GM04503 (cell line): ENCODE data around the gene PHF1.
"Not testable (repeated sequence)": the region's sequence is repeated elsewhere in the genome, so short reads cannot be mapped to it uniquely, and the experiment has no call there.

ENCODE experiments used
- DNase-seq: peaks from one replicate; pipeline ENCODE4 v3.0.0-alpha.2; 2012; ENCODE audit warnings: low read depth

Gene PHF1

GRCh38 chr6:33410711-33411631, at the start of gene PHF1:
TSS of gene PHF1 (plus strand) at chr6:33411014. CDS start at chr6:33412264, 1,250 bp downstream.
- DNase-seq: peak; percentile 43

DNA sequence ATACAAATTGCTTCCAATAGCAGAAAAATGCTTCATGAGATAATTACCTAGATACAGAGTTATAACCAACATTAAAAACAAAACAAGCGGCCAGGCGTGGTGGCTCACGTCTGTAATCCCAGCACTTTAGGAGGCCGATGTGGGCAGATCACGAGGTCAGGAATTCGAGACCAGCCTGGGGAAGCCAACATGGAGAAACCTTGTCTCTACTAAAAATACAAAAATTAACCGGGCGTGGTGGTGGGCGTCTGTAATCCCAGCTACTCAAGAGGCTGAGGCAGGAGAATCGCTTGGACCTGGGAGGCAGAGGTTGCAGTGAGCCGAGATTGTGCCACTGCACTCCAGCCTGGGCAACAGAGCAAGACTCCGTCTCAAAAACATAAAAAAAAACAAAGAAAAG, 47.3 kb upstream of the PHF1 start:
- not testable (repeated sequence) for DNase-seq

- DNase-seq: not testable (repeated sequence)
Measured at GRCh38 chr6:33364475-33365205, 46.2 kb upstream of the PHF1 start.

- DNase-seq: not testable (repeated sequence)
Measured at GRCh38 chr6:33365206-33365971, 45.4 kb upstream of the PHF1 start.

DNA sequence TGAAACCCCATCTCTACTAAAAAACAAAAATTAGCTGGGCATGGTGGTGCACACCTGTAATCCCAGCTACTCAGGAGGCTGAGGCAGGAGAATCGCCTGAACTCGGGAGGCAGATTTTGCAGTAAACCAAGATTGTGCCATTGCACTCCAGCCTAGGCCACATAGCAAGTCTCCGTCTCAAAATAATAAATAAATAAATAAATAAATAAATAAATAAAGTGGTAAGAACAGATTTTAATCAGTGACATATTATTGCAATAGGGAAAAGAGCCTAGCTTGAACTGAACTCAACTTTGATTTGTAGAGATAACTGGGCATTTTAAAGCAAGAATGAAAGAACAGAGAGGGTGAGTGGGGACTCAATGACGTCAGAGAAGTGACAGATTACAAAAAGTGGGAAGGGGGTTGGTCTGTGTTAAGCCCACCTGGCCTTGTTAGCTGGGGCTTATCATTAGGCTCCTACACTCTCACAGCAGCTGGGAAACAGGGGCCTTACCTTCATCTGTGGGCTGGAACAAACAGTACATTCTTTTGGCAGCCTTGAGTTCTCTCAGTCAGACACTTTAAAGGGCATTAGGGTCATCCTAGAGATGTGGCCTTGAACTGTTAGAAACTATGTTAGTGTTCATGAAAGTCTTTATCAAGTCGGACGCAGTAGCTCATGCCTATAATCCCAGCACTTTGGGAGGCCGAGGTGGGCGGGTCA, 43.7 kb upstream of the PHF1 start:
- no peak for DNase-seq

GRCh38 chr6:33367715-33368025, 43.1 kb upstream of the PHF1 start:
- not testable (repeated sequence) for DNase-seq

- DNase-seq: not testable (repeated sequence)
Measured at GRCh38 chr6:33371901-33372300, 38.9 kb upstream of the PHF1 start.

- DNase-seq: no peak
Measured at GRCh38 chr6:33372526-33373123, 38.2 kb upstream of the PHF1 start.

DNA sequence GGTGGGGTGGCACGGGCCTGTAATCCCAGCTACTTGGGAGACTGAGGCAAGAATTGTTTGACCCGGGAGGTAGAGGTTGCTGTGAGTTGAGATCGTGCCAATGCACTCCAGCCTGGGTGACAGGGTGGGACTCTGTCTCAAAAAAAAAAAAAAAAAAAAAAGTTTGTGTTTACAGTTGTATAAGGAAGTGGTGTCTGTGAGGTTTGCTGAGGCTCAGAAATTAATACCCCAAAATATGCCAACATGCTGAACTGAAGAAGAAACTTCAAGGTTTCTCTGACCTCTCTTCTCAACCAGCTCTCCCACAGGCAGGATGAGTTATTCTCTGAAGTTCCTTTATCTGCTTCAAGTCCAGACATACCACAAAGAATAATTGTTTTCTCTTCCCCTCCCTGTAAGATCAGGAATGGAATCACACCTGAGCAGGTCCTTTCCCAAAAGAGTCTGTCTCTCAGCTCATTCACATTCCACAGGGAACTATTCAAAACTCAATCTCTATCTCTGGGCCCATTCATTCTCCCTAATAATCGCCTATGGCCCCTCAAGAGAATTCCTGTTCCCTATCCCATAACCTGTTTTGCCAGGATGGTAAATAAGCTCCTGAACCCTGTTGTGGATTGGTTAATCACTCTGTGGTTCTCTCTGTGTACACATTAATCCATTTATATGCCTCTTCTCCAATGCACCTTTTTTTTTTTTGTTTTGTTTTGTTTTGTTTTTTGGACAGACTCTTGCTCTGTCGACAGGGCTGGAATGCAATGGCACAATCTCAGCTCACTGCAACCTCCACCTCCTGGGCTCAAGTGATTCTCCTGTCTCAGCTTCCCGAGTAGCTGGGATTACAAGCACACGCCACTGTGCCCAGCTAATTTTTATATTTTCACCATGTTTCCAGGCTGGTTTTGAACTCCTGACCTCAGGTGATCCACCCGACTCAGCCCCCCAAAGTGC, 36.6 kb upstream of the PHF1 start:
- no peak for DNase-seq

GRCh38 chr6:33375143-33375671, 35.6 kb upstream of the PHF1 start:
- DNase-seq: peak; percentile 71

DNA sequence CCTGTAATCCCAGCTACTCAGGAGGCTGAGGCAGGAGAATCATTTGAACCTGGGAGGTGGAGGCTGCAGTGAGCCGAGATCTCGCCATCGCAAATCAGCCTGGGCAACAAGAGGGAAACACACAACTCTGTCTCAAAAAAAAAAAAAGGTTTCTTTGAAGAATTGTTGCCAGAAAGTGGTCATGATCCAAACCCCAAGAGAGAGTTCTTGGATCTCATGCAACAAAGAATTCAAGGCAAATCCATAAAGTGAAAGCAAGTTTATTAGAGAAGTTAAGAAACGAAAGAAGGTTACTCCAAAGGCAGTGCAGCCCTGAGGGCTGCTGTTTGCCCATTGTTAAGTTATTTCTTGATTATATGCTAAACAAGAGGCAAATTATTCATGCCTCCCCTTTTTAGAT, 33.6 kb upstream of the PHF1 start:
- no peak for DNase-seq

DNA sequence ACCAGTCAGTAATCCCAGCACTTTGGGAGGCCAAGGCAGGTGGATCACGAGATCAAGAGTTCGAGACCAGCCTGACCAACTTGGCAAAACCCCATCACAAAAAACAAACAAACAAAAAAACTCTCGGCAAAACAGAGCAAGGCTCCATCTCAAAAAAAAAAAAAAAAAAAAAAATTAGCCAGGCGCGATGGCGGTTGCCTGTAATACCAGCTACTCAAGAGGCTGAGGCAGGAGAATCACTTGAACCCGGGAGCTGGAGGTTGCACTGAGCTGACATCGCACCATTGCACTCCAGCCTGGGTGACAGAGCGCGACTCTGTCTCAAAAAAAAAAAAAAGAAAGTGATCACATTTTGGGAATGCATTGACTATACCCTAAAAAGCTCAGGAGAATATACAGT, 31.6 kb upstream of the PHF1 start:
- not testable (repeated sequence) for DNase-seq

GRCh38 chr6:33380272-33380981, 30.4 kb upstream of the PHF1 start:
- DNase-seq: no peak

GRCh38 chr6:33383427-33384185, 27.2 kb upstream of the PHF1 start:
- DNase-seq: no peak

GRCh38 chr6:33384581-33385020, 26.2 kb upstream of the PHF1 start:
- peak; percentile 48 for DNase-seq

DNA sequence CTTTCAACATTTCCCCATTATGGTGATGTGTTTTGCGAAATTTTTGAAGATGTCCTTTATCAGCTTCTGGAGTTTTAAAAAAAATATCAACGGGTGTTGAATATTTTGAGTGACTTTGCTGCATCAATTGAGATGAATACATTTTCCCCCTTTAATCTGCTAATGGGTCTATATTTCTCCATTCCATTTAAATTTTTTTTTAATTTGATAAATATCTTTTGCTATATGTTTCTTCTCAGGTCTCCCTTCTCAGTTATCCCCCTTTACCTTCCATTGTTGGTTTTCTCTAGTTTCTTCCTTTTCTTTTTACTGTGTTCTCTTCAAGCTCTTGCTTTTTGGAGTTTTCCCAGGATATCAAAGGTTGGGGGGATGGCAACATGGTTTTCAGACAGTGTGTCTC, 20.6 kb upstream of the PHF1 start:
- DNase-seq: no peak

DNA sequence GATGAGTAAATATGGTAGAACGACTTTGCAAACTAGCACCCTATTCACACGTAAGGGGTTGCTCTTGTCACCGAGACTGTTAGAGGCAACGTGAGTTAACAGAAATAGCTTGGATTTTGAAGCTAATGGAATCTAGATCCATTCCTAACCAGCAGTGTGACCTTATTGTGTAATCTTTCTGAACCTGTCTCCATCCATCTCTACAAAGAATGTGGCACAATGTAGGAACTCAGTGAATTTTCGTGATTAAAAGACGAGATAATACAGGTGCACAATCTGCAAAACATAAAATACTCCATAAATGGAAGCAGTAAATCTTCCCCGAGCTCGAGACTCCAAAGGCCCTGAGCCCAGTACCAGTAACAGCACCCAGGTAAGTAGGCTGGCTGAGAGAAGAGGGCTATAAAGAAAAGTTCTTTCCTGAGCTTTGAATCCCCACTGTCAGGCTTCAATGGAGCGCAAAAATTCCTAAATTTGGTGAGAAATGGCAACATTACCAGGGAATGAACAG, 20.0 kb upstream of the PHF1 start:
- DNase-seq: no peak

DNA sequence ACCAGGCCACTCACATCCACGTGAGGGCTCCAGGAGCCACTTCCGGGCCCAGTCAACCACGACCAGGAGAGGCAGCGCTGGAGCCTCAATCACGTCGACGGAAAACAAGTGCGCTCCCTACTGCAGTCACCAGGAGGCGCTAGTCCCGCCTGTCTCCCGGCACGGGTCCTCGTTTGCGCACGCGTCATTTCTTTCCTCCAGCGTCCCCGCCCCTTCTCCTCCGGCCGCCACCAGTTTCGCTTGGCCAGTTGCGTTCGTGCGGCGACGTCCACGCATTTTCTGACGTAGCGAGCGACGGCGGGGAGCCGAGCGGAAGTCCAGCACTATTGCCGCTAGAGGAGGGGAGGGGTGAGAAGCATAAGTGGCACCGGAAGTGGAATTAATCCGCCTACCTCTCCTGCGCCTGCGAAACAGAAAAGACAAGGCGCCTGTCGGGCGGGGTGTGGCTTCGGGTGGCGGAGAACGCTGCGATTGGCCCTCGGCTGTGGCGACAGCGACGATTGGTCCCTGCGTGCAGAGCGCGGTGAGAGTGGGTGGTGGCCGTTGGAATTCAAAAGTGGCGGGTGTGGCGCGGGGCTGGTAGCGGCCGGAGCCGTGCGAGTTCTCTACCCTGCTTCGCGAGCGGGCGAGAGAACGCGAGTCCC, 19.4 kb upstream of the PHF1 start, which contains the start of gene KIFC1:
KIFC1 (plus strand) TSS at position 546 of the 644 bp plus-strand sequence. CDS start 163 bp downstream, outside the sequence.
- peak; percentile 98 for DNase-seq
